ENCODE results near the gene BMP7. TPM values are rescaled to one million over a fixed set of nuclear protein-coding genes. Genes with fewer than 3 reads are reported as not detected.

Gene BMP7
- total RNA-seq, 1 donor from 2014 or later, result 23.0 TPM

GRCh38 chr20:57126481-57127092, 139.9 kb downstream of the BMP7 start:
- peaks cover 12% of the 10 kb centered on the region for H3K4me1 Mint-ChIP-seq
- no peak for TF ChIP-seq CTCF (IDR thresholded peaks at IDR 0.05; ENCODE audit: unreplicated experiment)
- H3K27me3 Mint-ChIP-seq (ENCODE audit: low read depth), result no peaks in the 10 kb centered on the region
- H3K9me3 Mint-ChIP-seq, result no peaks in the 10 kb centered on the region
- H3K4me3 Mint-ChIP-seq, result no peak overlapping the region
- DNase-seq (ENCODE audit: low spot score in 2 of 2, unreplicated experiment in 2 of 2), result no peak
- no peaks in the 10 kb centered on the region for H3K36me3 Mint-ChIP-seq
- no peak overlapping the region for H3K27ac Mint-ChIP-seq

GRCh38 chr20:57124800-57125517, 141.5 kb downstream of the BMP7 start:
- Mint-ChIP-seq H3K36me3 (no peaks in the 10 kb centered on the region), H3K27ac (no peak overlapping the region), H3K27me3 (ENCODE audit: low read depth) (no peaks in the 10 kb centered on the region), H3K4me1 (peaks cover 12% of the 10 kb centered on the region), H3K4me3 (no peak overlapping the region), H3K9me3 (no peaks in the 10 kb centered on the region)
- TF ChIP-seq CTCF (IDR thresholded peaks at IDR 0.05; ENCODE audit: unreplicated experiment), result no peak
- DNase-seq (ENCODE audit: low spot score in 2 of 2, unreplicated experiment in 2 of 2), result no peak

GRCh38 chr20:57124366-57124765, 142.1 kb downstream of the BMP7 start:
- Mint-ChIP-seq H3K27ac (no peak overlapping the region), H3K27me3 (ENCODE audit: low read depth) (no peaks in the 10 kb centered on the region), H3K4me1 (peaks cover 12% of the 10 kb centered on the region), H3K9me3 (no peaks in the 10 kb centered on the region), H3K4me3 (no peak overlapping the region), H3K36me3 (no peaks in the 10 kb centered on the region)
- DNase-seq (ENCODE audit: low spot score in 2 of 2, unreplicated experiment in 2 of 2), result no peak
- no peak for TF ChIP-seq CTCF (IDR thresholded peaks at IDR 0.05; ENCODE audit: unreplicated experiment)

DNA sequence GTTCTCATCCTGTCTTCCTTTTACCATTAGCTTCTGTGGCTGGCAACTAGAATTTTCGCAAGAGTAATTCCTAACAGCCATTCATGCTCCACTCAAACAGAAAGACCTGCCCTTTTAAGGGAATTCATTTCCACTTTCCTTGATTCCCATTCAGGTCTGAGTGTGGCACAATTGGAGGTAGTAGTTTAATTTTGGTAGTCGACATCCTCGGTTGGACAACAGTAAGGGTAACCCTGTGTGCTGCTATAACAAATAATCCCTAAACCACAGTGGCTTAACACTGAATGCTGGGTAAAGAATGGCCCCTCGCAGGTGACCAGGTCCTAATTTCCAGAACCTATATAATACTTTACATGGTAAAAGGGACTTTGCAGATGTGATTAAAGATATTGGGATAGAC, 142.9 kb downstream of the BMP7 start:
- H3K27me3 Mint-ChIP-seq (ENCODE audit: low read depth), result no peaks in the 10 kb centered on the region
- H3K27ac Mint-ChIP-seq, result no peak overlapping the region
- no peak for TF ChIP-seq CTCF (IDR thresholded peaks at IDR 0.05; ENCODE audit: unreplicated experiment)
- H3K9me3 Mint-ChIP-seq, result no peaks in the 10 kb centered on the region
- H3K4me3 Mint-ChIP-seq, result no peak overlapping the region
- H3K4me1 Mint-ChIP-seq, result peaks cover 12% of the 10 kb centered on the region
- DNase-seq (ENCODE audit: low spot score in 2 of 2, unreplicated experiment in 2 of 2), result no peak
- H3K36me3 Mint-ChIP-seq, result no peaks in the 10 kb centered on the region

DNA sequence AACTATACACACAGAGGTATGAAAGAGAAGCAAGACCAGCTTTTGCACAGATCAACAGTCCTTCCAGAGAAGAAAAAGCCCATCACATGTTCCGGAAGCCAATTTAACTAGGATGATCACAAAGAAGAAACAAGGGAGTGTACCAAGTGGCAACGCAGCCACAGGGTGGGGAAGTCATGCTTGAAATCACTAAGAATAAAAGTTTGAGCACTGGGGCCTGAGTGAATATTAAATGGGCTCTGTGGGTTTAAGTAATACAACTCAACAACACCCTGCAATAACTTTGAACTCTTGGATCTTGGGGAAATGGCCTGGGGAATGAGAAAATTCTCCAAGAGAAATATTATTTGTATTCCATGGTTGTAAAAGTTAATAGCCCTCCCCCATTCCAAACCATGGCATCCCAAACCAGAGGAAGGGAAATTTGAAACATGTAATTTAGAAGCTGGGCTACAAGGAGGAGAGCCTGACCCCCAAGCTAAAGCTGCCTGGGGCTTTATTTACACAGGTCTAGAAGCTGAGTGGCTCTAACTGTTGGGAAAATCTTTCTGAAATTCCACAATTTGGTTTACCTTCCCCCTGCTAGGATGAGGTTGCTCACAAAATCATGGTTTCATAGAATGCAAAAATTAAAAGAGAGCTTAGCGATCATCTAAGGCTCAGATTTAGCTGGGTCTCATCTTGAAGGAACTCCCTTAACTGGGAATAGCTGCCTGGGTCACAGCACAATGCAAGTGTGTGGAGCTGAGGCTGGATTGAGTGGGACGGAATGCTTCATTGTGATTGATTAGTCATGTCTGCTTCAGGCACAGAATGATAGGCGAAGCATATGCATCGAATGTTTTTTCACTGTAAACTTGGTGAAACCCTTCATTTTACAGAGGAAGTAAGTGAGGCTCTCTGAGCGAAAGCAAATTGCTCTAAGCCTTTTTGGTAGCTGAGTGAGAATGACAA, 143.6 kb downstream of the BMP7 start:
- H3K4me1 Mint-ChIP-seq, result peaks cover 11% of the 10 kb centered on the region
- no peak for TF ChIP-seq CTCF (IDR thresholded peaks at IDR 0.05; ENCODE audit: unreplicated experiment)

More for the DNA sequence above, 143.6 kb downstream of the BMP7 start:
- Mint-ChIP-seq H3K9me3 (no peaks in the 10 kb centered on the region), H3K36me3 (no peaks in the 10 kb centered on the region), H3K4me3 (no peak overlapping the region), H3K27ac (peak overlapping the region; percentile 13), H3K27me3 (ENCODE audit: low read depth) (no peaks in the 10 kb centered on the region)
- no peak for DNase-seq (ENCODE audit: low spot score in 2 of 2, unreplicated experiment in 2 of 2)
